Measurements from ENCODE around the gene PCDHA3. TPM values are rescaled to one million over a fixed set of nuclear protein-coding genes. Genes with fewer than 3 reads are reported as not detected.
"Not testable (repeated sequence)": the region's sequence is repeated elsewhere in the genome, so short reads cannot be mapped to it uniquely, and the experiment has no call there.

PCDHA3 gene
- total RNA-seq, 1 donor from 2014 or later = not detected

DNA sequence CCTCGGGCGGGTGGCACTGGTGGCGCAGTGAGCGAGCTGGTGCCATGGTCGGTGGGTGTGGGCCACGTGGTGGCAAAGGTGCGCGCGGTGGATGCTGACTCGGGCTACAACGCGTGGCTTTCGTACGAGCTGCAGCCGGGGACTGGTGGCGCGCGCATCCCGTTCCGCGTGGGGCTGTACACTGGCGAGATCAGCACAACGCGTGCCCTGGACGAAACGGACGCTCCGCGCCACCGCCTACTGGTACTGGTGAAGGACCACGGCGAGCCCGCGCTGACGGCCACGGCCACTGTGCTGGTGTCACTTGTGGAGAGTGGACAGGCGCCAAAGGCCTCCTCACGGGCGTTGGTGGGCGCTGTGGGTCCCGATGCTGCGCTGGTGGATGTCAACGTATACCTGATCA lies 8.0 kb downstream of the PCDHA3 start:
- H3K4me3 ChIP-seq (ENCODE audit: low read depth, low read length) = no peak overlapping the region
- TF ChIP-seq CTCF (IDR thresholded peaks at IDR 0.05; ENCODE audit: insufficient read depth, low read length, severe bottlenecking) = no peak
- no peaks in the 10 kb centered on the region for H3K36me3 ChIP-seq (ENCODE audit: control insufficient read depth, insufficient read depth, low read length)
- no peaks in the 10 kb centered on the region for H3K27me3 ChIP-seq (ENCODE audit: control insufficient read depth, insufficient read depth, low read length)
- FAIRE-seq (no peak), DNase-seq (ENCODE audit: low read depth) (no peak)

- H3K36me3 ChIP-seq (ENCODE audit: control insufficient read depth, insufficient read depth, low read length) = no peaks in the 10 kb centered on the region
- peak; percentile 13 for DNase-seq (ENCODE audit: low read depth)
- no peak for FAIRE-seq
- H3K27me3 ChIP-seq (ENCODE audit: control insufficient read depth, insufficient read depth, low read length) = no peaks in the 10 kb centered on the region
- H3K4me3 ChIP-seq (ENCODE audit: low read depth, low read length) = no peak within 1 kb of the TSS
- TF ChIP-seq CTCF (IDR thresholded peaks at IDR 0.05; ENCODE audit: insufficient read depth, low read length, severe bottlenecking) = peak; percentile 35
Observed at GRCh38 chr5:140821375-140822280, 20.8 kb downstream of the PCDHA3 start, which contains the start of gene PCDHA5. PCDHA5 (plus strand) TSS chr5:140821613.

DNA sequence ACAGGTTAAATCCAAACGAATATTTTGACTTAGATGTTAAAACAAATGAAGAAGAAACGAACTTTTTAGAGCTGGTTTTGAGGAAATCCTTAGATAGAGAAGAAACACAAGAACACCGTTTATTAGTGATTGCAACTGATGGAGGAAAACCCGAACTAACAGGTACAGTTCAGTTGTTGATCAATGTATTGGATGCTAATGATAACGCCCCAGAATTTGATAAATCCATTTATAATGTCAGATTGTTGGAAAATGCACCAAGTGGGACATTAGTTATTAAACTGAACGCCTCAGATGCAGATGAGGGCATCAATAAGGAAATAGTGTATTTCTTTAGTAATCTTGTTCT lies 21.4 kb downstream of the PCDHA3 start:
- FAIRE-seq = no peak
- TF ChIP-seq CTCF (IDR thresholded peaks at IDR 0.05; ENCODE audit: insufficient read depth, low read length, severe bottlenecking) = no peak
- Histone ChIP-seq H3K4me3 (ENCODE audit: low read depth, low read length) (no peak overlapping the region), H3K36me3 (ENCODE audit: control insufficient read depth, insufficient read depth, low read length) (no peaks in the 10 kb centered on the region), H3K27me3 (ENCODE audit: control insufficient read depth, insufficient read depth, low read length) (no peaks in the 10 kb centered on the region)
- DNase-seq (ENCODE audit: low read depth) = no peak

DNA sequence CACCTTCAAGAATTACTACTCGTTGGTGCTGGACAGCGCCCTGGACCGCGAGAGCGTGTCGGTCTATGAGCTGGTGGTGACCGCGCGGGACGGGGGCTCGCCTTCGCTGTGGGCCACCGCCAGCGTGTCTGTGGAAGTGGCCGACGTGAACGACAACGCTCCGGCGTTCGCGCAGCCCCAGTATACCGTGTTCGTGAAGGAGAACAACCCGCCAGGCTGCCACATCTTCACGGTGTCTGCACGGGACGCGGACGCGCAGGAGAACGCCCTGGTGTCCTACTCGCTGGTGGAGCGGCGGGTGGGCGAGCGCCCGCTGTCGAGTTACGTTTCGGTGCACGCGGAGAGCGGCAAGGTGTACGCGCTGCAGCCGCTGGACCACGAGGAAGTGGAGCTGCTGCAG lies 22.1 kb downstream of the PCDHA3 start:
- H3K27me3 ChIP-seq (ENCODE audit: control insufficient read depth, insufficient read depth, low read length); H3K36me3 ChIP-seq (ENCODE audit: control insufficient read depth, insufficient read depth, low read length); FAIRE-seq; DNase-seq (ENCODE audit: low read depth); H3K4me3 ChIP-seq (ENCODE audit: low read depth, low read length): not testable (repeated sequence)

DNA sequence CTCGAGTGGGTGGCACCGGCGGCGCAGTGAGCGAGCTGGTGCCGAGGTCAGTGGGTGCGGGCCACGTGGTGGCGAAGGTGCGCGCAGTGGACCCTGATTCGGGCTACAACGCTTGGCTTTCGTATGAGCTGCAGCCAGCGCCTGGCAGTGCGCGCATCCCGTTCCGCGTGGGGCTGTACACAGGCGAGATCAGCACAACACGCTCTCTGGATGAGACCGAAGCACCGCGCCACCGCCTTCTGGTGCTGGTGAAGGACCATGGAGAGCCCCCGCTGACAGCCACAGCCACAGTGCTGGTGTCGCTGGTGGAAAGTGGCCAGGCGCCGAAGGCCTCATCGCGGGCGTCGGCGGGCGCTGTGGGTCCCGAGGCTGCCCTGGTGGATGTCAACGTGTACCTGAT lies 22.6 kb downstream of the PCDHA3 start:
- no peak for TF ChIP-seq CTCF (IDR thresholded peaks at IDR 0.05; ENCODE audit: insufficient read depth, low read length, severe bottlenecking)
- H3K4me3 ChIP-seq (ENCODE audit: low read depth, low read length) = no peak overlapping the region

GRCh38 chr5:140827704-140828361 lies 27.0 kb downstream of the PCDHA3 start, which contains the start of gene PCDHA6:
PCDHA6 (plus strand) TSS chr5:140827960; CDS start chr5:140828092, 132 bp downstream.
- no peaks in the 10 kb centered on the region for H3K27me3 ChIP-seq (ENCODE audit: control insufficient read depth, insufficient read depth, low read length)
- H3K4me3 ChIP-seq (ENCODE audit: low read depth, low read length) = no peak within 1 kb of the TSS
- no peak for FAIRE-seq
- H3K36me3 ChIP-seq (ENCODE audit: control insufficient read depth, insufficient read depth, low read length) = no peaks in the 10 kb centered on the region
- TF ChIP-seq CTCF (IDR thresholded peaks at IDR 0.05; ENCODE audit: insufficient read depth, low read length, severe bottlenecking) = no peak
- peak; percentile 5 for DNase-seq (ENCODE audit: low read depth)

More for the DNA sequence above, 22.6 kb downstream of the PCDHA3 start:
- FAIRE-seq (no peak), DNase-seq (ENCODE audit: low read depth) (no peak)
- H3K36me3 ChIP-seq (ENCODE audit: control insufficient read depth, insufficient read depth, low read length) = no peaks in the 10 kb centered on the region
- H3K27me3 ChIP-seq (ENCODE audit: control insufficient read depth, insufficient read depth, low read length) = no peaks in the 10 kb centered on the region
